Activated T-helper 17 cell treated with anti-CD3 and anti-CD28 coated beads, Interleukin-2, amount 50 U/mL, for 72 hours (primary cell): ENCODE measurements around the gene CRYBG2. TPM values are rescaled to one million over a fixed set of nuclear protein-coding genes. Genes with fewer than 3 reads are reported as not detected.

ENCODE experiments used
- ATAC-seq: fragments of 150-1000 bp; cut with Tn5 transposase; replicated peaks from 2 replicates; pipeline ENCODE4 v1.10.0; 2021; ENCODE audit warnings: mild to moderate bottlenecking, moderate library complexity
- H3K27ac Mint-ChIP-seq: one replicate; pipeline ENCODE4 v1.8.0; 2022; ENCODE audit warnings: mixed read lengths
- H3K27me3 Mint-ChIP-seq: one replicate; pipeline ENCODE4 v1.8.0; 2022; ENCODE audit warnings: mixed read lengths
- H3K36me3 Mint-ChIP-seq: one replicate; pipeline ENCODE4 v1.8.0; 2022; ENCODE audit warnings: low read depth, mild to moderate bottlenecking, mixed read lengths
- H3K4me1 Mint-ChIP-seq: one replicate; pipeline ENCODE4 v1.8.0; 2022; ENCODE audit warnings: mixed read lengths
- H3K4me3 Mint-ChIP-seq: one replicate; pipeline ENCODE4 v1.8.0; 2022; ENCODE audit warnings: mild to moderate bottlenecking, mixed read lengths
- H3K9me3 Mint-ChIP-seq: one replicate; pipeline ENCODE4 v1.8.0; 2022; ENCODE audit warnings: mixed read lengths
- total RNA-seq, 2 donors: library from RNA; stranded (reverse); gene quantifications; one replicate each; pipeline ENCODE4 v1.2.3, GENCODE V29; 2022

The CRYBG2 gene
- total RNA-seq, 2 donors from 2014 or later, result 0.37 to 13.6 TPM

- peak overlapping the region; percentile 91 for H3K4me3 Mint-ChIP-seq
- H3K4me1 Mint-ChIP-seq, result peaks cover 41% of the 10 kb centered on the region
- H3K9me3 Mint-ChIP-seq, result no peaks in the 10 kb centered on the region
- peaks cover 91% of the 10 kb centered on the region for H3K36me3 Mint-ChIP-seq
- no peaks in the 10 kb centered on the region for H3K27me3 Mint-ChIP-seq
- peak overlapping the region; percentile 82 for H3K27ac Mint-ChIP-seq
- ATAC-seq, result no peak
Observed at GRCh38 chr1:26274801-26275425, 79.0 kb downstream of the CRYBG2 start.

Other genes starting within 250 kb of the CRYBG2 start
- 10 to 100 TPM; 11.2 to 12.3 TPM for gene PDIK1L, start 242.3 kb downstream of the CRYBG2 start, total RNA-seq
- not detected for gene FAM110D, start 195.1 kb downstream of the CRYBG2 start, total RNA-seq
- gene C1orf232, start 185.2 kb downstream of the CRYBG2 start, total RNA-seq, result not detected
- gene ZNF593, start 184.2 kb downstream of the CRYBG2 start, total RNA-seq, result 10 to 100 TPM; 20.4 to 52.4 TPM
- not detected for gene ZNF593OS, start 182.3 kb downstream of the CRYBG2 start, total RNA-seq
- gene CNKSR1, start 176.6 kb downstream of the CRYBG2 start, total RNA-seq, result 1 to 10 TPM; 2.9 to 4.6 TPM
- gene CATSPER4, start 163.5 kb downstream of the CRYBG2 start, total RNA-seq, result not detected
- 10 to 100 TPM; 34.8 to 37.7 TPM for gene CEP85, start 119.9 kb downstream of the CRYBG2 start, total RNA-seq
- gene SH3BGRL3, start 74.0 kb downstream of the CRYBG2 start, total RNA-seq, result 100 to 1,000 TPM; 258 to 280 TPM
- 10 to 100 TPM; 17.9 to 23.2 TPM for gene UBXN11, start 47.5 kb downstream of the CRYBG2 start, total RNA-seq
- gene CD52, start 36.2 kb downstream of the CRYBG2 start, total RNA-seq, result 100 to 1,000 TPM; 218 to 542 TPM
- not detected for gene ZNF683, start 18.6 kb upstream of the CRYBG2 start, total RNA-seq
- gene LIN28A, start 56.7 kb upstream of the CRYBG2 start, total RNA-seq, result not detected
- 10 to 100 TPM; 55.7 to 56.6 TPM for gene DHDDS, start 78.2 kb upstream of the CRYBG2 start, total RNA-seq
- gene HMGN2, start 118.3 kb upstream of the CRYBG2 start, total RNA-seq, result 100 to 1,000 TPM; 551 to 805 TPM
- gene RPS6KA1, start 175.6 kb upstream of the CRYBG2 start, total RNA-seq, result 100 to 1,000 TPM; 154 to 211 TPM